ENCODE results near the gene NCAPG.

GRCh38 chr4:17809667-17810066, 1.1 kb upstream of the NCAPG start:
- no peak for TF ChIP-seq CTCF (IDR thresholded peaks at IDR 0.05; ENCODE audit: low read depth, low read length, poor library complexity, severe bottlenecking)
- no peak for TF ChIP-seq EZH2phosphoT487 (IDR thresholded peaks at IDR 0.05; ENCODE audit: borderline replicate concordance, low read length)
